HG03039 (cell line): ENCODE results near the gene TMEM267.
"Not testable (repeated sequence)": the region's sequence is repeated elsewhere in the genome, so short reads cannot be mapped to it uniquely, and the experiment has no call there.

Experiments used
- ATAC-seq: cut with Tn5 transposase; IDR thresholded peaks from one replicate; pipeline ENCODE4 v1.9.1; 2021; ENCODE audit warnings: mild to moderate bottlenecking, moderate library complexity; ENCODE audit not compliant: unreplicated experiment

Gene TMEM267, protein sequence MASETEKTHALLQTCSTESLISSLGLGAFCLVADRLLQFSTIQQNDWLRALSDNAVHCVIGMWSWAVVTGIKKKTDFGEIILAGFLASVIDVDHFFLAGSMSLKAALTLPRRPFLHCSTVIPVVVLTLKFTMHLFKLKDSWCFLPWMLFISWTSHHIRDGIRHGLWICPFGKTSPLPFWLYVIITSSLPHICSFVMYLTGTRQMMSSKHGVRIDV

DNA sequence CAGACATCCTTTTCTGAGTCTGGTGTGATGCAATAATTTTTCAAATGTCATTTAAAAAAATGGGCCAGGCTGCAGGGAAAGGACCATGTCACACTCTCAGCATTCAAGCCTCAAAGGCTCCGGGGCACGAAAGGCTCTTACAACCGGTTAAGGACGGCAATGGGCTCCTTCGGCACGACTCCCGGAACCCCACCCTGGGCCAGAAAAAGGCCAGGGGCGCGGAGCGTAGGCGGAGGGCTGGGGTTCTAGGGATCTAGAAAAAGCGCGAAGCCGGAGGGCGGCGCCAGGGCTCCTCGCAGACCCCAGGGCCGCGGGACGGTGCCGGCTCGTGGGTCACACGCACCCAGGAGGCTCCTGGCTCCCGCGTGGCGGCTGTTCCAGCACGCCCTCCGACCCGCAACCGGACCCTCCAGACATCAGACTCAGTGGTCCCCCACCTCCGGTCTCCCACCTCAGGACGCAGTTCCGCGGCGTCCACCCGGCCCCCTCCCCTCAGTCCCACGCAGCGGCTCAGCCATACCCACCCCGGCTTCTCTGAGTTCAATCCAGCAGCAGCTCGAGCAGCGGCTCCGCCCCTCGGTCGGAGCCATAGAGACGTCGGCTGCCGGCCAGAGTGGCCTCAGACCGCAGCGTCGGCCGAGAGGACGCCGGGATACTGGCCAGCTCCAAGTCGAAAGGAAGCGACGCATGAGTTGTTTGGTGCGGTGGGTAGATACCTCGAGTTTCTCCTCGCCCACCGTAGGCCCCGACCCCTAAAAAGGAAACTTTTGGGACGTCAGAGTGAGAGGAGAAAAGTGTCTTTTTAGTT, at the start of gene TMEM267:
TSS of gene TMEM267 (minus strand) at position 568 of the 808 bp plus-strand sequence. CDS start 29,896 bp downstream, outside the sequence.
- ATAC-seq = peak; percentile 89

DNA sequence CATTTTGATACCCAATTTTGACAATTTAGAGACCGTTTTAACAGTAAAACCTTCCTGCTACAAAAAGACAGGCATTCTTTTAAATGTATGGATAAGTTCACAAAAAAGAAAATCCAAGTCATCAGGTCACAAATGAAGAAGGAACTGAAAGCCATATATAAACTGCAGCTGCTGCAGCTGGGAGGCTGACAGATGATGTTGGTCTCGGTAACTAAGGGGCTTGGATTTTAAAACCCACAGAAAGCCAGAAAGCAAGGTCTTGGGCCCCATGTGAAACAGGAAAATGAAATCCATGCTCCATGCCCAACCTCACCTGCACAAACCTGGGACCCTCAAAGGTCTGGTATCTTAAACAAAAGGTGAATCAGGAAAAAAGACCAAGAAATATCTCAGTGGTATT, 47.0 kb upstream of the TMEM267 start:
- no peak for ATAC-seq

DNA sequence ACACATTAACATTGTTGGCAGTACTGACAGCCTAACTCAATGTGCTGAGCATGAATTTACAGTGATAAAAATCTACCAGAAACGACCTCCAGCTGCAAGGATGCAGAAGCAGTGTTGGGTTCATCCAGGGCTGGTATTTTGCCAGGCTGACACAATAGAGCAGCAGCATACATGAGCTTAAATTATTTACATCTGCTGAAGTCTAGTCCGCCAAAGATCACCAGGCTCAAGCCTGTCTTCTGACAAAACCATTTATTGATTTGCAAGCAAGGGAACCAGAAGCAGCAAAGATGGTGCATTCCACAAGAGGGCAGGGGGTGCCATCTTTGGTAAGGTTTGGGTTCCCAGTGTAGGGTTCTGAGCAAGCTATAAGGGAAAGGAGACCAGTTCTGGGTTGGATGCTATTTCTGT, 40.0 kb upstream of the TMEM267 start:
- no peak for ATAC-seq

DNA sequence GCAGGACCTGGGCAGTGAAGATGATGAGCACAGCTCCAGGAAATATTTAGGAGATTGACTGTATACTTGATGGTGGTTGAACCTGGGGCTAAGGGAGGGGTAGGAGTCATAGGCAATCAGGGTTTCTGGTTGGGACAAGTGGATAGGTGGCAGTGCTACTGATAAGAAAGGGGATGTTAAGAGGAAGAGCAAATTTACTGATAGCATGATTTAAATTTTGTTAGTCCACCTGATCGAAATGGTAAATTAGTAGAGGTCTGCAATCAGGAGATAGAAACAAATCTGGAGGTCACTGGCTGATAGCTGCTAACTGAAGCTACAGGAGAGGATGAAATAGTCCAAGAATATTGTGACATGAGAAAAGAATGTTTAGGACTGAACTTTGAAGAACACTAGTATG, 37.0 kb upstream of the TMEM267 start:
- no peak for ATAC-seq

DNA sequence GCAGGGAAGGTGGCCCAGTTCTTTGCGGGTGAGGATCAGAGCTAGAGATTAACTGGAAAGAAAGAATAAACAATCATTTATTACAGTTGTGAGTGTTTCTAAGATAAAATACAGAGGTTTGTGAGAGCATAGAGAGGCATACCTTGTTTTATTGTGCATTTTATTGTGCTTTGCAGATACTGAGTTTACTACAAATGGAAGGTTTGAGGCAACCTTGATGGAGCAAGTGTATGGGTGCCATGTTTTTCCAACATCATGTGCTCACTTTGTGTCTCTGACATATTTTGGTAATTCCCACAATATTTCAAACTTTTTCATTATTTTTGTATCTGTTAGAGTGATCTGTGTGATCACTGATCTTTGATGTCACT, 32.0 kb upstream of the TMEM267 start:
- no peak for ATAC-seq

DNA sequence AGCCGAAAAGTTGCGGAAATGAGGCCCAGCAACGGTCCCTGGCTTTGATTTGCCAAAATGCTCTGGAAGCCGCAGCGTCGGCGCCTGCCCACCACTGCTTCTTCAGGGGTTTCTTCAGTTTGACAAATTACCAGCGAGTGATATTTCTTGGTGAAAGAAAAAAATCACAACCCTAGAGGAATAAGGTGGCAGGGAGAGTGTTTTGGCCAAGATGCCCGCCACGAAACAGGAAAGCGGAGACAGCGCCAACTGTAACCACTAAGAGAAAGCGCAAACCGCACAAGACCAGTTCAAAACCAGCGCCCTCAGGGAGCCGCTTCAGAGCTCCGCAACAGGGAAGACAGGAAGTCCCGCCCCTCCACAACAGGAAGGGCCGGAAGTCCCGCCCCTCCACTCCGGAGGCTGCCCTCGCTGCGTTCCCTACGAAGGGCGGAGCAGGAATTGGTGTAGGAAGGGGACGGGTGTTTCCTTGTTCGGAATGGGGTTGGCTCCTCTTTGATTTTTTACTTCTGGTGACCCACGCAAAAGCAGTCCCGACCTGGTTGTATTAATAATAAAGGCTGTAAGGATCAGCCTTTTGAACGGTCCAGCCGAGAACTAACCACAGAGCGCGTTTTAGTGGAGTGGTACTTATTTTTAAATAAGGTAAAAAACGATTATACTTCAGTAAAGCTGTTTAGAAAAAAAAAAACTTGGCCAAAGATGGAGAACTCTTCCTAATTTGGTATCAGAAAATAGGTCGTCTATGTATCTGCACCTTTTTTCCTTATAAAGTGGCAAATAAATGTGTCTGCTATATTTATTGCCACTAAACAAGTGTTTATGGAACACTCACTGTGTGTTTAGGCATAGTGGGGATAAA, 31.4 kb upstream of the TMEM267 start, which contains the start of gene C5orf34:
TSS of gene C5orf34 (minus strand) at position 333 of the 862 bp plus-strand sequence. CDS start 5,809 bp downstream, outside the sequence.
- ATAC-seq = peak; percentile 98

DNA sequence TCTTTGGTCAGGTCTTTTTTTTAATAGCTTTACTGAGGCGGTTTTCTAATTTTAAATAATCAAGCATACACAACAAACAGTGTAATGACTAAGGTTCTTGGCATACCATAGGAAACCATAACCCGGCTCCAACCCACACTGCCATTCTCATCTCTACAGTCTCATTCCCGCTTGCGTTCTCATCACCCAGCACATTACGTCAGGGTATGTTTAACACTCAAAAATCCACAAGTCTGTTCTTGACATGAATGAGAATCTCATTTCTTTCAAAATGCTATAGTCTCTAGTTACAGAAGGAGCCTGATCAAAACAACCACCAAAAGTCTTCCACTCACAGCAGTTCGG, 30.8 kb upstream of the TMEM267 start:
- peak; percentile 32 for ATAC-seq

DNA sequence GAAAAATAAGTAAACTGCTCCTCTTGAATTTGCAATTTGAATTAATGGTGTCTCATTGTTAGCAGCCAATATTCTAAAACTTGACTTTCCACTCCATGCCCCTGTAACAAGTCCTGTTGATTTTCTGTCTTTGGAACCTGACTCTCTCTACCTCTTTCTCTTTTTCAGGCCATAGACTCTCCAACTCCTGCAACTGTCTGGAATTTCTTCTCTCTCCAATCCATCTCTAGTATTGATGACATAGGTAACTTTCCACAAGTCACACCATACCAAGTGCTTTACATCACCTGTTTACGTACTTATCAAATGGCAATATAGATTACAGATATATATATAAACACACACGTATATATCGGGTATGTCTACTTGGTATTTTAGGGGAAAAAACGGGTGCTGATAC, 30.4 kb upstream of the TMEM267 start:
- no peak for ATAC-seq

DNA sequence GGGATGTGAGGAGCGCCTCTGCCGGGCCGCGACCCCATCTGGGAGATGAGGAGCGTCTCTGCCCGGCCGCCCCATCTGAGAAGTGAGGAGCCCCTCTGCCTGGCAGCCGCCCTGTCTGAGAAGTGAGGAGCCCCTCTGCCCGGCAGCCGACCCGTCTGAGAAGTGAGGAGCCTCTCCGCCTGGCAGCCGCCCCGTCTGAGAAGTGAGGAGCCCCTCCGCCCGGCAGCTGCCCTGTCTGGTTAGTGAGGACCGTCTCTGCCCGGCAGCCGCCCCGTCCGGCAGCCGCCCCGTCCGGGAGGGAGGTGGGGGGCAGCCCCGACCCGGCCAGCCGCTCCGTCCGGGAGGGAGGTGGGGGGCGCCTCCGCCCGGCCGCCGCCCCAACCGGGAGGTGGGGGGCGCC, 27.4 kb upstream of the TMEM267 start:
- ATAC-seq = not testable (repeated sequence)

DNA sequence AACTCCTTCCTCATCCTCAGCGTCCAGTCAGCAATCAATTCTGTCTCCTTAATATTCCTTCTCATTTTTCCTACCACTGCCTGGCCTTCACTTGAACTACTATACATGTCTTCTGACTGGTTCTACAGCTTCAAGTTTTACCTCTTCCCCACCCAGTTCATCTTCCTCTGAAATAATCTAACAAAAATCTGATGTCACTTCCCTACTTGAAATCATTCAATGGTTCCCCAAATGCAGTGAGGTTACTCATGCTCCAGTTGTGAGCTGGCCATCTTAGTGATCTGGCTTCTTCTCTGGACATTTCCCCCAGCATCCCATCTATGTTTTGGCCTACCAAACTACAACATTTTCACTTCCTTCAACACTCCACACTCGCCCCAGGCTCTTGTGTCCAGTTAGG, 14.9 kb upstream of the TMEM267 start:
- ATAC-seq = no peak

DNA sequence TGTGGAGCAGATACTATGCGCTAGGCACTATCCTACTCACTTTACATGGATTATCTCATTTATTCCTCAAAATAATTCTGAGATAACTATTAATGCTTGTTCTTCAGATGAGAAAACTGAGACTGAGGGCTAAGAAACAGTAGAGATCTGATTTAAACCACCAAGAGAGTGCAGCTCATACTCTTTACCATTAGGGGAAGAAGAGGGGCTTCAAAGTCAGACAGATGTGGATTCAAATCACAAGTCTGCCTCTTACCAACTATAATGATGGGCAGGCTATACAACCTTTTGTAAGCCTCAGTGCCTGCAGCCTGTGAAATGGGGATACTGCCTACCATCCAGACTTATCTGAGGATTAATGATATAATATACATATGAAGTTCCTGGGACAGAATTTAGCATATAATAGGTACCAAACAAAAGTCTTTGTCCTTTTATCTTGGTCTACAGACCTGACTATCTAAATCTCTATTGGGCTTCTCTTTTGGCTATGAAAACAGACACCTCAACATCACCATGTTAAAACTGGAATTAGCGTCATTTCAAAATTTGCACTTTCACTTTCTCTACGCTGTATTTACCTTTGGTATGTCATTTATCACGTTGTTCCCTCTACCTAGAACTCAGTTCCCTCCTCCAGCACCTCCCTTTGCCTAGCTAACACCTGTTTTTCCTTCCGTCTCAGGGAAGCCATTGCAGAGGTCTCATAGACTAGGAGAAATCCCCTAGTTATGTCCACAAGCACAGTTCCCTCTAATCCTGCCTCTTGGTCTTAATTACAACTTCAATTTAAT, 13.8 kb upstream of the TMEM267 start:
- ATAC-seq = no peak

DNA sequence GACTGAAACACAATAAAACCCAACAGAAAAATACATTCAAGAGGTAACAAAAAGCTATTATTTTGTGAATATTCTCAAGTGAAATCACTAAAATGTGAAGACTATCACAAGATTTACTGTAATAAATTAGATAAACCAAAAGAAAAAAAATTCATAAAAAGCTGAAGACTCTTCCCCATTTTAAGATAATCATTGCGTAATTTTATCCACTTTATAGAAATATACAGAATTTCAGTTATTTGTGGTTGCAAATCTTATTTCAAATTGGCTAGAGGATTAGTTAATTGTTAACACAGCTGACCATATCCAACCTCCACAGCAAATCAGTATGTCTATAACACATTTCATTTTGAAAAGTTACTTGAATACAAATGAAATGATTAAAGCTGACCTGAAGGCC, 7.7 kb upstream of the TMEM267 start:
- ATAC-seq = no peak

DNA sequence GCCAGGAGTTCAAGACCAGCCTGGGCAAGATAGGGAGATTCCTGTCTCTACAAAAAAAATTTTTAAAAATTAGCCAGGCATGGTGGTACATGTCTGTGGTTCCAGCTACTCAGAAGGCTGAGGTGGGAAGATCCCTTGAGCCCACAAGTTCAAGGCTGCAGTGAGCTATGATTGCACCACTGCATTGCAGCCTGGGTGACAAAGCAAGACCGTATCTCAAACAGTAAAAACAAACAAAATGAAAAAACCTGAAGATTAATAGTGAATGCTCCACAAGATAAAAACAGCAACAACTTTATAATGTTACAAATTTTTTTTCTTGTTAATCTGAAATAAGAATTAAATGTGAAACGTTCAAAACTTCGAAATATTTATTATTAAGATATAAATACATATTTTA, 2.7 kb upstream of the TMEM267 start:
- ATAC-seq = no peak

DNA sequence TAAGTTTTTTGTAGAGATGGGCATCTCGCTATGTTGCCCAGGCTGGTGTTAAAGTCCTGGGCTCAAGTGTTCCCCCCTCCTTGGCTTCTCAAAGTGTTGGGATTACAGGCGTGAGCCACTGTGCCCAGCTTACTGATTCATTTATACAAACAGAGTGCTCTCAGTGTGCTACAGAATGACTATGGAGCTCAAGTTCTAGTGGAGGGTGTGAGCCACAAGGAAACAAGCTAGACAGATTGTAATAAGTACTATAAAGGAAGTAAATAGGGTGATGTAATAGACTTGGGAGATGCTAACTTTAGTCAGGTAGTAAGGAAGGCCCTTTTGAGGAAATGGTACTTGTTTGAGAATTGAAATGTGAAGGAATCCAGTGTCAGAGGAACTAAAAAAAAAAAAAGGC, 1.7 kb upstream of the TMEM267 start:
- ATAC-seq = no peak

DNA sequence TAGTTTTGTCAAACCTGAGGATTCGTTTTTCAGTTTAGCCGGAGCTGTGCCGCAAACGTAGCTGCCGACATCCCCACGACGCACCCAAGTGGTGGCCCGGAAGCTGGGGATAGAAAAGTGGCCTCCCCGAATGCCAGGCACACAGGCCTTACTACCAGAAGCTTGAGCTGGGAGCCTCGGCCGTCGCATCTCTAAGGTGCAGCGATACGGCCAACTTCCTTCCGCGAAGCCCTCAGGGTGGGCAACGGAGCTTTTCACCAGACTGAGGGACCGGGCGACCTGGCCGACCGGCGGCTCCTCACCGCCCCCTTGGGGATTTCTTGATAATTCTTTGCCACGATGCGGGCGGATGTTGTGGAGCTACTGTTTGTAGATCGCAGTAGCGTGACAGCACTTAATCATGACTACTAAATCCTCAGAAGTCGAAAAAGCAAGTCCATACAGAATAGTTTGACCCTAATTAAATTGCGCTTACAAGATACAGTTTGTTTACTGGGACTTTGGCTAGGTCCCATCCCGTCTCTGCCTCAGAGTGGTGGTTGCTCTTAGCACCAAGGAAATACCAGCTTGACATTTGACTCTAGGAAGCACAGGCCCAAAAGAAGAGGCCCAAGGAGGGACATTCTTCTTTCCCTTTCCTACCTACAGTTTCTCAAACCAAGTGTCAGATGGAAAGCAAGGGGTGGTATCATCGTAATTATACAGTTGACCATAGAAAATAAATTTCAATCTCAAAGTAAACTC, 613 bp upstream of the TMEM267 start:
- ATAC-seq = peak; percentile 62

DNA sequence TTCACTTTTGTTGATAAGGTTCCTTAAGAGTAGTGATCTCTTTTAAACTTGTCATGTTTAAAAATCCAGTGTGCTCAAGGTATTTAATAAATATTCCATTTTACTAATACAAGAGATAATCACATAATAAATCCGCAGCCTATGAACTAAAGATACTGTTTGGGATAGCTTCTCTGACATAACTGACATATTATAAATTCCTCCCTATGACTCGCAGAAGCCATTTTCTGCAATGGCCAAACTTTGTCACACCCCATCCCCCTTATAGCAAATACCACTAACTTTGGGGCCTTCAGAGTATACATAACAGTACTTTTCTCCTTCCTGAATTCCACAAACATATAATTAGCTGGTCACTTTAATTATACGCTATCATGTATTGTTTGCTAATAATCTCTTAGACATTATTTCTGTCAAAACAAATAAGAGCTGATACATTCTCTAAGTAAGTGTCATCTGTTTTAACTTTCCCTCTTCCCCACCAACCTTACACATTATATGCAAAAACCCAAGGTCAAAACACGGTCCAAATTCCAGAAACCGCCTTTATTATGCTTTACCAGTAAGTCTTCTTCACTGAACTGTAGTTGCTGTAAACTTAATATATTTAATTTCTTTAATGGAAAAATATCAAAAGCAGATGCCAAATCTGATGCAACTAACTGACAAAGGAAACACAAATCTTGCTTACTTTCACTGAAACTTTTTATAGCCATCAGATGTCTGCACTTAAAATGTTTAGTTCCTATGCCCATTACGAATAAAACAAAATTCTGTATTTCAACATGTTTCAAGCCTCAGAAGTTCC, 971 bp downstream of the TMEM267 start:
- no peak for ATAC-seq

DNA sequence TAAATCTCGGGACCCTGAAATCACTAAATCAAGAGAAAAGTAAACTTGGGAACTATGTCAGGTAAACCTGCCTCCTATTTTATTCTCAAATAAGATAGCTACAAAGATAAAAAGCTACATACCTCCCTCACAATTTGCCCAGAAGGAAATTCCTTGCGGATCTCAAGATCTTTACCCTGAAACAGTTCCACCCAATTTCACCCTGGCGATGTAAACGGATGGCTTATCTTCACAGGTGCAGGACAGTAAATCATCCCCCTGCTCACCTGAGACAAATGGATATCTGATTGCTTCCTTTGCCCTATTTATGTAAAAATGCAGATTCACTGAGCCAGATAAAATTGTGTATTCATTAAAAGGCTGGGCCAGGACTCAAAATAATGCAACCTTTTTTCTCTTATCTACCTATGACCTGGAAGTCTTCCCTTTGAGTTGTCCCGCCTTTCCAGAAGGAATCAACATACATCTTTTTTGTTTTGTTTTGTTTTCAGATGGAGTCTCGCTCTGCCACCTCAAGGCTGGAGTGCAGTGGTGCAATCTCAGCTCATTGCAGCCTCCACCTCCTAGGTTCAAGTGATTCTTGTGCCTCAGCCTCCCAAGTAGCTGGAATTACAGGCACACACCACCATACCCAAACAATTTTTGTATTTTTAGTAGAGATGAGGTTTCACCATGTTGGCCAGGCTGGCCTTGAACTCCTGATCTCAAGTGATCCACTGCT, 13.8 kb downstream of the TMEM267 start:
- ATAC-seq = no peak

DNA sequence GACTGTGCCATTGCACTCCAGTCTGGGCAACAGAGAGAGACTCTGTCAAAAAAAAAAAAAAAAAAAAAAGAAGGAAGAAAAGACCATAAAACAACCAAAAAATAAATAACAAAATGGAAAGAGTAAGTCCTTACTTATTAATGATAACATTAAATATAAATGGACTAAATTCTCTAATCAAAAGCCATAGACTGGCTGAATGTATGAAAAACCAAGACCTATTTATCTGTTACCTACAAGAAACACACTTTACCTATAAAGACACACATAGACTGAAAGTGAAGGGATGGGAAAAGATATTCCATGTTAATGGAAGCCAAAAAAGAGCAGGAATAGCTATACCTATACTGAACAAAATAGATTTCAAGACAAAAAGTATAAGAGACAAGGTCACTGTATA, 16.6 kb downstream of the TMEM267 start:
- no peak for ATAC-seq

DNA sequence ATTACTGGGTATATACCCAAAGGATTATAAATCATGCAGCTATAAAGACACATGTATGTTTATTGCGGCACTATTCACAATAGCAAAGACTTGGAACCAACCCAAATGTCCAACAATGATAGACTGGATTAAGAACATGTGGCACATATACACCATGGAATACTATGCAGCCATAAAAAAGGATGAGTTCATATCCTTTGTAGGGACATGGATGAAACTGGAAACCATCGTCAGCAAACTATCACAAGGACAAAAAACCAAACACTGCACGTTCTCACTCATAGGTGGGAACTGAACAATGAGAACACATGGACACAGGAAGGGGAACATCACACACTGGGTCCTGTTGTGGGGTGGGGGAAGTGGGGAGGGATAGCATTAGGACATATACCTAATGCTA, 18.2 kb downstream of the TMEM267 start:
- ATAC-seq = not testable (repeated sequence)
